Measurements from ENCODE around the gene HTRA1.

DNA sequence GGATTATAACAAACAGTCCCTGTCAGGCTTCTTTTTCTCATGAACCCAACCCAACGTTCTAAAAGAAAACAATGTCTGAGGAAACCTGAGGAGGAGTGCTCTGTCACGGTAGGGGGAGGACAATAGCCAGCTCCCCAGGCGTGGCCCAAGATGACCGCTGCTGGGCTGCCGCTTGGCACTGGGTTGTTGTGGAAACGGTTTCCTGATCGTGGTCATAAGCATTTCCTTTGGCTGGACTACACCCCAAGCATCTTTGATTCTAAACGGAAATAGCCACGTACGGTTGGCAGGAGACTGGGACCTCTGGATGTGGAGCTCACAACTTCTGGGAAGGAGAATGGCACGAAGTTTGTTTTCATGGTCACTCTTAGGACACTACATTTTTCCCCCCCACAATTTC, 68.8 kb downstream of the HTRA1 start:
- TF ChIP-seq, protein P1, sequence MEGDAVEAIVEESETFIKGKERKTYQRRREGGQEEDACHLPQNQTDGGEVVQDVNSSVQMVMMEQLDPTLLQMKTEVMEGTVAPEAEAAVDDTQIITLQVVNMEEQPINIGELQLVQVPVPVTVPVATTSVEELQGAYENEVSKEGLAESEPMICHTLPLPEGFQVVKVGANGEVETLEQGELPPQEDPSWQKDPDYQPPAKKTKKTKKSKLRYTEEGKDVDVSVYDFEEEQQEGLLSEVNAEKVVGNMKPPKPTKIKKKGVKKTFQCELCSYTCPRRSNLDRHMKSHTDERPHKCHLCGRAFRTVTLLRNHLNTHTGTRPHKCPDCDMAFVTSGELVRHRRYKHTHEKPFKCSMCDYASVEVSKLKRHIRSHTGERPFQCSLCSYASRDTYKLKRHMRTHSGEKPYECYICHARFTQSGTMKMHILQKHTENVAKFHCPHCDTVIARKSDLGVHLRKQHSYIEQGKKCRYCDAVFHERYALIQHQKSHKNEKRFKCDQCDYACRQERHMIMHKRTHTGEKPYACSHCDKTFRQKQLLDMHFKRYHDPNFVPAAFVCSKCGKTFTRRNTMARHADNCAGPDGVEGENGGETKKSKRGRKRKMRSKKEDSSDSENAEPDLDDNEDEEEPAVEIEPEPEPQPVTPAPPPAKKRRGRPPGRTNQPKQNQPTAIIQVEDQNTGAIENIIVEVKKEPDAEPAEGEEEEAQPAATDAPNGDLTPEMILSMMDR (conservative IDR thresholded peaks at IDR 0.05; ENCODE audit: low read depth, low read length): no peak
- TF ChIP-seq POLR2A (IDR thresholded peaks at IDR 0.05; ENCODE audit: low read depth, low read length): no peak

Measured in IMR-90 (cell line).